ENCODE measurements around the gene EML4. TPM values are rescaled to one million over a fixed set of nuclear protein-coding genes. Genes with fewer than 3 reads are reported as not detected.

EML4 gene
- total and polyA plus RNA-seq, 2 of the 13 experiments (the other 11 are each of a cell fraction or from before 2014, with no cell fraction given), result 243 to 476 TPM

DNA sequence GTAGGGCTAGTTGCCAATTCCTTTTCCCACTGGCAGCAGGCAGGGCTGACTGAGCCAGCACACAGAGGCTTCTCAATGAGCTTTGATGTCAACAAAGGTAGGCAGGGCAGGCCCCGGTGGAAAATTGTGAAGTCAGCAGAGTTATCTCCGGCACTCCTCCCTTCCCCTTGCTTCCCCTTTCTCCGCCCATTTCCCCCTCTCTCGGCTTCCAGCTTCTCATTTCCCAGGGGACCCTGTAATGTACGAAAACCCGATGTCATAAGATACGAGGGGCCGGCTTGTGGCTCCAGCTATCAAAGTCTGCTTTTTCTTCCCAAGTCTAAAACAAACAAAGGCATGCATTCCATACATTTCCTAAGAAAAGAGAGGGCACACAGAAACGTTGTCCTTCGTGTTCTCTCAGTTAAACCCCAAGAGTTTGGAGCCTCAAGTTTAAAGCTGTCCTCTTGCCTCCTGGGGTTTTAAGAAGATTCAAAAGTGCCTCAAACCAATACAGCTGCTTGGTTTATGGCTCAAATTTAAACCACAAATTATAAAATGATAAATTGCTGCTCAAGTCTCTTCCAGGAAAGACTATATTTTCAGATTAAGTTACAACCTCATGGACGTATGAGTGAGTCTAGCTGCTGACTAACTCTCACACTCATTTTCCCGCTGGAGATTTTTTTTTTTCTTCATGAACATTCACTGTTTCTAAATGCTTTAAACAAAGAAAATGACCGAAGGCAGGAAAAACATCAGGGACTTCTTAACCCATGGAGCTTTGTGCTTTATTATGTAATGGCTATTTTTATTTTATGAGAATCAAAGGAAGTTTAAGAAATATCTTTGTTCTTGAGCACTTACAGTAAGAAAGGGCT lies 27.2 kb upstream of the EML4 start (continued):
- TF ChIP-seq BCL3 (CRISPR knock-in tag; IDR thresholded peaks at IDR 0.05), result no peak
- no peak; the same call in 1 of the 2 replicates for TF ChIP-seq ZNF746 (CRISPR knock-in tag; IDR thresholded peaks at IDR 0.05)
- TF ChIP-seq IRF9 (CRISPR knock-in tag; IDR thresholded peaks at IDR 0.05; ENCODE audit: borderline replicate concordance), result no peak
- TF ChIP-seq FIP1L1 (IDR thresholded peaks at IDR 0.05; ENCODE audit: borderline replicate concordance, insufficient read depth, low read depth, low read length), result peak; percentile 70; the same call in 1 of the 2 replicates
- TF ChIP-seq ZNF674 (CRISPR knock-in tag; IDR thresholded peaks at IDR 0.05; ENCODE audit: low read depth), result no peak
- no peak for TF ChIP-seq PAX8 (CRISPR knock-in tag; IDR thresholded peaks at IDR 0.05; ENCODE audit: borderline replicate concordance)
- TF ChIP-seq ZNF274 (CRISPR knock-in tag; IDR thresholded peaks at IDR 0.05), result no peak
- TF ChIP-seq SMARCE1 (IDR thresholded peaks at IDR 0.05; ENCODE audit: borderline replicate concordance), result no peak
- TF ChIP-seq BRD4 (CRISPR knock-in tag; IDR thresholded peaks at IDR 0.05), result peak; percentile 92; the same call in 1 of the 2 replicates
- TF ChIP-seq NFAT5 (CRISPR knock-in tag; IDR thresholded peaks at IDR 0.05), result no peak
- peak; percentile 80 for TF ChIP-seq SOX5 (CRISPR knock-in tag; IDR thresholded peaks at IDR 0.05; ENCODE audit: borderline replicate concordance)
- no peak for TF ChIP-seq IKZF4 (CRISPR knock-in tag; IDR thresholded peaks at IDR 0.05; ENCODE audit: borderline replicate concordance, low read depth, not compliant biosample characterization)
- TF ChIP-seq CHD2 (IDR thresholded peaks at IDR 0.05; ENCODE audit: low read depth, low read length), result no peak
- TF ChIP-seq ZBTB26 (CRISPR knock-in tag; IDR thresholded peaks at IDR 0.05; ENCODE audit: borderline replicate concordance), result peak; percentile 62; the same call in 1 of the 2 replicates
- TF ChIP-seq SCMH1 (CRISPR knock-in tag; IDR thresholded peaks at IDR 0.05; ENCODE audit: borderline replicate concordance), result no peak
- 0 out of 2 replicates have a peak, but pooled peaks have one; percentile 22 for TF ChIP-seq ZZZ3 (CRISPR knock-in tag; IDR thresholded peaks at IDR 0.05; ENCODE audit: borderline replicate concordance)
- no peak for TF ChIP-seq KLF12 (CRISPR knock-in tag; IDR thresholded peaks at IDR 0.05; ENCODE audit: borderline replicate concordance)
- TF ChIP-seq E2F1 (CRISPR knock-in tag; IDR thresholded peaks at IDR 0.05), result no peak

Measured in HepG2 (cell line).